ENCODE data around the gene POFUT2.
"Not testable (repeated sequence)": the region's sequence is repeated elsewhere in the genome, so short reads cannot be mapped to it uniquely, and the experiment has no call there.

Gene POFUT2

GRCh38 chr21:45309069-45309986 is 21.6 kb upstream of the POFUT2 start:
- no peak overlapping the region for H3K4me3 ChIP-seq (ENCODE audit: insufficient read depth, low read depth, low read length)
- WGBS, 2 experiments: 72 to 74% methylated on average over 27 of the region's 27 CpGs
- H3K9me3 ChIP-seq (ENCODE audit: control insufficient read depth, low read length): no peaks in the 10 kb centered on the region
- H3K36me3 ChIP-seq (ENCODE audit: control insufficient read depth, insufficient read depth, low read length): no peaks in the 10 kb centered on the region
- peaks cover 18% of the 10 kb centered on the region for H3K4me1 ChIP-seq (ENCODE audit: control insufficient read depth, insufficient read depth, low read length)
- H3K27ac ChIP-seq (ENCODE audit: insufficient read depth, low read depth, low read length, poor library complexity, severe bottlenecking): peak overlapping the region; percentile 16
- no peaks in the 10 kb centered on the region for H3K27me3 ChIP-seq (ENCODE audit: control insufficient read depth, insufficient read depth, low read length, poor library complexity, severe bottlenecking)

- no peak overlapping the region for H3K4me3 ChIP-seq (ENCODE audit: insufficient read depth, low read depth, low read length)
- no peaks in the 10 kb centered on the region for H3K27me3 ChIP-seq (ENCODE audit: control insufficient read depth, insufficient read depth, low read length, poor library complexity, severe bottlenecking)
- peaks cover 18% of the 10 kb centered on the region for H3K4me1 ChIP-seq (ENCODE audit: control insufficient read depth, insufficient read depth, low read length)
- H3K9me3 ChIP-seq (ENCODE audit: control insufficient read depth, low read length): no peaks in the 10 kb centered on the region
- no peaks in the 10 kb centered on the region for H3K36me3 ChIP-seq (ENCODE audit: control insufficient read depth, insufficient read depth, low read length)
- 87% methylated on average over 27 of the region's 27 CpGs for WGBS, 2 experiments
- H3K27ac ChIP-seq (ENCODE audit: insufficient read depth, low read depth, low read length, poor library complexity, severe bottlenecking): peak overlapping the region; percentile 16
These were observed 20.7 kb upstream of the POFUT2 start for GRCh38 chr21:45308194-45309068.

GRCh38 chr21:45307597-45308158 is 20.0 kb upstream of the POFUT2 start:
- 94 to 96% methylated on average over 17 of the region's 17 CpGs for WGBS, 2 experiments
- not testable (repeated sequence) for H3K9me3 ChIP-seq (ENCODE audit: control insufficient read depth, low read length); H3K4me3 ChIP-seq (ENCODE audit: insufficient read depth, low read depth, low read length); H3K27me3 ChIP-seq (ENCODE audit: control insufficient read depth, insufficient read depth, low read length, poor library complexity, severe bottlenecking); H3K27ac ChIP-seq (ENCODE audit: insufficient read depth, low read depth, low read length, poor library complexity, severe bottlenecking); H3K36me3 ChIP-seq (ENCODE audit: control insufficient read depth, insufficient read depth, low read length)
- H3K4me1 ChIP-seq (ENCODE audit: control insufficient read depth, insufficient read depth, low read length): peaks cover 18% of the 10 kb centered on the region

GRCh38 chr21:45306832-45307571 is 19.3 kb upstream of the POFUT2 start:
- Histone ChIP-seq H3K9me3 (ENCODE audit: control insufficient read depth, low read length) (no peaks in the 10 kb centered on the region), H3K4me3 (ENCODE audit: insufficient read depth, low read depth, low read length) (no peak overlapping the region), H3K27me3 (ENCODE audit: control insufficient read depth, insufficient read depth, low read length, poor library complexity, severe bottlenecking) (no peaks in the 10 kb centered on the region), H3K4me1 (ENCODE audit: control insufficient read depth, insufficient read depth, low read length) (peaks cover 18% of the 10 kb centered on the region), H3K27ac (ENCODE audit: insufficient read depth, low read depth, low read length, poor library complexity, severe bottlenecking) (no peak overlapping the region), H3K36me3 (ENCODE audit: control insufficient read depth, insufficient read depth, low read length) (no peaks in the 10 kb centered on the region)
- WGBS, 2 experiments: 70 to 71% methylated on average over 33 of the region's 33 CpGs

- Histone ChIP-seq H3K27me3 (ENCODE audit: control insufficient read depth, insufficient read depth, low read length, poor library complexity, severe bottlenecking) (no peaks in the 10 kb centered on the region), H3K9me3 (ENCODE audit: control insufficient read depth, low read length) (no peaks in the 10 kb centered on the region), H3K27ac (ENCODE audit: insufficient read depth, low read depth, low read length, poor library complexity, severe bottlenecking) (no peak overlapping the region), H3K4me1 (ENCODE audit: control insufficient read depth, insufficient read depth, low read length) (peaks cover 18% of the 10 kb centered on the region), H3K36me3 (ENCODE audit: control insufficient read depth, insufficient read depth, low read length) (no peaks in the 10 kb centered on the region), H3K4me3 (ENCODE audit: insufficient read depth, low read depth, low read length) (no peak overlapping the region)
- 87 to 88% methylated on average over 18 of the region's 18 CpGs for WGBS, 2 experiments
These were observed 18.7 kb upstream of the POFUT2 start for GRCh38 chr21:45306453-45306831.

GRCh38 chr21:45305836-45306235 is 18.1 kb upstream of the POFUT2 start:
- WGBS, 2 experiments: 86 to 92% methylated on average over 8 to 9 of the region's 9 CpGs
- Histone ChIP-seq H3K27ac (ENCODE audit: insufficient read depth, low read depth, low read length, poor library complexity, severe bottlenecking) (no peak overlapping the region), H3K4me1 (ENCODE audit: control insufficient read depth, insufficient read depth, low read length) (peaks cover 18% of the 10 kb centered on the region)

GRCh38 chr21:45304945-45305344 is 17.2 kb upstream of the POFUT2 start:
- H3K4me1 ChIP-seq (ENCODE audit: control insufficient read depth, insufficient read depth, low read length): peaks cover 18% of the 10 kb centered on the region
- H3K9me3 ChIP-seq (ENCODE audit: control insufficient read depth, low read length): no peaks in the 10 kb centered on the region
- H3K27me3 ChIP-seq (ENCODE audit: control insufficient read depth, insufficient read depth, low read length, poor library complexity, severe bottlenecking): no peaks in the 10 kb centered on the region
- no peak overlapping the region for H3K27ac ChIP-seq (ENCODE audit: insufficient read depth, low read depth, low read length, poor library complexity, severe bottlenecking)
- H3K4me3 ChIP-seq (ENCODE audit: insufficient read depth, low read depth, low read length): no peak overlapping the region
- 92 to 93% methylated on average over 7 of the region's 7 CpGs for WGBS, 2 experiments
- H3K36me3 ChIP-seq (ENCODE audit: control insufficient read depth, insufficient read depth, low read length): no peaks in the 10 kb centered on the region

More at GRCh38 chr21:45305836-45306235, 18.1 kb upstream of the POFUT2 start:
- Histone ChIP-seq H3K36me3 (ENCODE audit: control insufficient read depth, insufficient read depth, low read length) (no peaks in the 10 kb centered on the region), H3K27me3 (ENCODE audit: control insufficient read depth, insufficient read depth, low read length, poor library complexity, severe bottlenecking) (no peaks in the 10 kb centered on the region), H3K9me3 (ENCODE audit: control insufficient read depth, low read length) (no peaks in the 10 kb centered on the region), H3K4me3 (ENCODE audit: insufficient read depth, low read depth, low read length) (no peak overlapping the region)

GRCh38 chr21:45304476-45304830 is 16.8 kb upstream of the POFUT2 start:
- 93 to 96% methylated on average over 6 of the region's 6 CpGs for WGBS, 2 experiments
- Histone ChIP-seq H3K27me3 (ENCODE audit: control insufficient read depth, insufficient read depth, low read length, poor library complexity, severe bottlenecking) (no peaks in the 10 kb centered on the region), H3K36me3 (ENCODE audit: control insufficient read depth, insufficient read depth, low read length) (no peaks in the 10 kb centered on the region), H3K4me3 (ENCODE audit: insufficient read depth, low read depth, low read length) (no peak overlapping the region), H3K9me3 (ENCODE audit: control insufficient read depth, low read length) (no peaks in the 10 kb centered on the region), H3K27ac (ENCODE audit: insufficient read depth, low read depth, low read length, poor library complexity, severe bottlenecking) (no peak overlapping the region), H3K4me1 (ENCODE audit: control insufficient read depth, insufficient read depth, low read length) (peaks cover 18% of the 10 kb centered on the region)

GRCh38 chr21:45303751-45304475 is 16.2 kb upstream of the POFUT2 start:
- Histone ChIP-seq H3K27ac (ENCODE audit: insufficient read depth, low read depth, low read length, poor library complexity, severe bottlenecking) (no peak overlapping the region), H3K9me3 (ENCODE audit: control insufficient read depth, low read length) (no peaks in the 10 kb centered on the region), H3K36me3 (ENCODE audit: control insufficient read depth, insufficient read depth, low read length) (no peaks in the 10 kb centered on the region), H3K4me1 (ENCODE audit: control insufficient read depth, insufficient read depth, low read length) (peaks cover 18% of the 10 kb centered on the region), H3K27me3 (ENCODE audit: control insufficient read depth, insufficient read depth, low read length, poor library complexity, severe bottlenecking) (no peaks in the 10 kb centered on the region), H3K4me3 (ENCODE audit: insufficient read depth, low read depth, low read length) (no peak overlapping the region)
- 92 to 96% methylated on average over 19 of the region's 19 CpGs for WGBS, 2 experiments

All from ectodermal cell (in vitro differentiated cells).